Measurements from ENCODE around the gene MRGPRF. TPM values are rescaled to one million over a fixed set of nuclear protein-coding genes. Genes with fewer than 3 reads are reported as not detected.

MRGPRF gene
- total RNA-seq, 3 donors from 2014 or later (not counting 1 experiment from before 2014, with no cell fraction given) = not detected

GRCh38 chr11:69060806-69061712 lies 48.0 kb upstream of the MRGPRF start:
- Mint-ChIP-seq H3K4me3 (no peak overlapping the region), H3K9me3 (no peaks in the 10 kb centered on the region), H3K27ac (no peak overlapping the region), H3K4me1 (peaks cover 5 to 22% of the 10 kb centered on the region in 2 donors), H3K36me3 (no peaks in the 10 kb centered on the region), H3K27me3 (ENCODE audit: low read depth in 2 of 2) (no peaks in the 10 kb centered on the region)
- peaks cover 9% of the 10 kb centered on the region for H3K36me3 ChIP-seq (ENCODE audit: control insufficient read depth, insufficient read depth, low read length)
- H3K4me3 ChIP-seq (ENCODE audit: low read length) = no peak overlapping the region
- no peak overlapping the region for H3K27ac ChIP-seq (ENCODE audit: low read length)
- peaks cover 58% of the 10 kb centered on the region for H3K4me1 ChIP-seq (ENCODE audit: control insufficient read depth, insufficient read depth, low read length)
- ATAC-seq (no peak), DNase-seq (no peak)
- WGBS (ENCODE audit: insufficient coverage) = 94% methylated on average over 25 of the region's 25 CpGs
- H3K9me3 ChIP-seq (ENCODE audit: control insufficient read depth, insufficient read depth, low read length) = no peaks in the 10 kb centered on the region
- H3K27me3 ChIP-seq (ENCODE audit: control insufficient read depth, insufficient read depth, low read length) = no peaks in the 10 kb centered on the region
- TF ChIP-seq CTCF (IDR thresholded peaks at IDR 0.05) = no peak
- intact Hi-C loops (cut with micrococcal nuclease) = no loop called here

- no peak for TF ChIP-seq CTCF (IDR thresholded peaks at IDR 0.05)
- intact Hi-C loops (cut with micrococcal nuclease) = no loop called here
- Histone ChIP-seq H3K4me3 (ENCODE audit: low read length) (no peak overlapping the region), H3K27ac (ENCODE audit: low read length) (no peak overlapping the region), H3K36me3 (ENCODE audit: control insufficient read depth, insufficient read depth, low read length) (peaks cover 9% of the 10 kb centered on the region), H3K4me1 (ENCODE audit: control insufficient read depth, insufficient read depth, low read length) (peaks cover 66% of the 10 kb centered on the region), H3K27me3 (ENCODE audit: control insufficient read depth, insufficient read depth, low read length) (no peaks in the 10 kb centered on the region), H3K9me3 (ENCODE audit: control insufficient read depth, insufficient read depth, low read length) (no peaks in the 10 kb centered on the region)
- H3K27ac Mint-ChIP-seq = no peak overlapping the region
- H3K9me3 Mint-ChIP-seq = no peaks in the 10 kb centered on the region
- H3K27me3 Mint-ChIP-seq (ENCODE audit: low read depth in 2 of 2) = no peaks in the 10 kb centered on the region
- ATAC-seq (no peak), DNase-seq (no peak)
- WGBS (ENCODE audit: insufficient coverage) = 94% methylated on average over 12 of the region's 12 CpGs
- H3K36me3 Mint-ChIP-seq = no peaks in the 10 kb centered on the region
- no peak overlapping the region for H3K4me3 Mint-ChIP-seq
- peaks cover 11 to 33% of the 10 kb centered on the region in 2 donors for H3K4me1 Mint-ChIP-seq
These were observed 46.9 kb upstream of the MRGPRF start for GRCh38 chr11:69059985-69060384.

GRCh38 chr11:69059429-69059828 lies 46.4 kb upstream of the MRGPRF start:
- 96% methylated on average over 7 of the region's 7 CpGs for WGBS (ENCODE audit: insufficient coverage)
- Histone ChIP-seq H3K4me3 (ENCODE audit: low read length) (no peak overlapping the region), H3K9me3 (ENCODE audit: control insufficient read depth, insufficient read depth, low read length) (no peaks in the 10 kb centered on the region), H3K27ac (ENCODE audit: low read length) (no peak overlapping the region), H3K36me3 (ENCODE audit: control insufficient read depth, insufficient read depth, low read length) (peaks cover 9% of the 10 kb centered on the region), H3K27me3 (ENCODE audit: control insufficient read depth, insufficient read depth, low read length) (no peaks in the 10 kb centered on the region), H3K4me1 (ENCODE audit: control insufficient read depth, insufficient read depth, low read length) (peaks cover 66% of the 10 kb centered on the region)
- Mint-ChIP-seq H3K27me3 (ENCODE audit: low read depth in 2 of 2) (no peaks in the 10 kb centered on the region), H3K27ac (no peak overlapping the region), H3K36me3 (no peaks in the 10 kb centered on the region), H3K4me1 (peaks cover 11 to 34% of the 10 kb centered on the region in 2 donors), H3K4me3 (no peak overlapping the region), H3K9me3 (no peaks in the 10 kb centered on the region)
- no peak for TF ChIP-seq CTCF (IDR thresholded peaks at IDR 0.05)
- ATAC-seq (no peak), DNase-seq (no peak)
- intact Hi-C loops (cut with micrococcal nuclease) = no loop called here
